SK-N-SH treated with all-trans-retinoic acid at 6 μM for 48 hours (cell line): ENCODE results near the gene KPNB1.

Experiments
- CREB5 ChIP-seq: fragments of 250-450 bp; sonication (Bioruptor Pico); IDR thresholded peaks from 2 replicates; pipeline ENCODE4 v1.5.1; 2020; ENCODE audit warnings: low read depth, mild to moderate bottlenecking, moderate library complexity
- GLIS3 ChIP-seq: fragments of 250-450 bp; sonication (Bioruptor Pico); IDR thresholded peaks from 2 replicates; pipeline ENCODE4 v1.5.0; 2020; ENCODE audit warnings: mild to moderate bottlenecking, moderate library complexity
- PPARA ChIP-seq: fragments of 250-450 bp; sonication (Bioruptor Pico); IDR thresholded peaks from 2 replicates; pipeline ENCODE4 v1.5.0; 2020; ENCODE audit warnings: mild to moderate bottlenecking, borderline replicate concordance
- RARB ChIP-seq: fragments of 250-450 bp; sonication (Bioruptor Pico); IDR thresholded peaks from 2 replicates; pipeline ENCODE4 v1.8.0; 2021; ENCODE audit warnings: mild to moderate bottlenecking, moderate library complexity
- SNAI2 ChIP-seq: fragments of 250-450 bp; sonication (Bioruptor Pico); IDR thresholded peaks from 2 replicates; pipeline ENCODE4 v1.5.0; 2020; ENCODE audit warnings: mild to moderate bottlenecking, moderate library complexity
- TCF4 ChIP-seq: fragments of 250-450 bp; sonication (Bioruptor Pico); IDR thresholded peaks from 2 replicates; pipeline ENCODE4 v1.8.0; 2021; ENCODE audit warnings: mild to moderate bottlenecking, moderate library complexity, borderline replicate concordance
- TOX ChIP-seq: fragments of 250-450 bp; sonication (Bioruptor Pico); IDR thresholded peaks from 2 replicates; pipeline ENCODE4 v1.8.0; 2021; ENCODE audit warnings: mild to moderate bottlenecking, moderate library complexity, borderline replicate concordance
- ZC3H10 ChIP-seq: fragments of 250-450 bp; sonication (Bioruptor Pico); IDR thresholded peaks from 2 replicates; pipeline ENCODE4 v1.5.1; 2021; ENCODE audit warnings: mild to moderate bottlenecking, moderate library complexity
- ZFP30 ChIP-seq: fragments of 450-650 bp; formaldehyde crosslinking; IDR thresholded peaks from 2 replicates; pipeline ENCODE4 v1.5.0; 2022; ENCODE audit warnings: mild to moderate bottlenecking, moderate library complexity

- TF ChIP-seq CREB5 (CRISPR knock-in tag) = no peak
- no peak for TF ChIP-seq ZFP30 (CRISPR knock-in tag)
- TF ChIP-seq TCF4 = no peak
- TF ChIP-seq TOX (CRISPR knock-in tag) = no peak
- no peak for TF ChIP-seq PPARA (CRISPR knock-in tag)
- no peak for TF ChIP-seq GLIS3 (CRISPR knock-in tag)
- TF ChIP-seq SNAI2 = no peak
- TF ChIP-seq RARB (CRISPR knock-in tag) = no peak
- TF ChIP-seq ZC3H10 = no peak
Observed at GRCh38 chr17:47717261-47717697, 67.6 kb downstream of the KPNB1 start.
